ENCODE data around the gene EPHA4.

EPHA4 gene

DNA sequence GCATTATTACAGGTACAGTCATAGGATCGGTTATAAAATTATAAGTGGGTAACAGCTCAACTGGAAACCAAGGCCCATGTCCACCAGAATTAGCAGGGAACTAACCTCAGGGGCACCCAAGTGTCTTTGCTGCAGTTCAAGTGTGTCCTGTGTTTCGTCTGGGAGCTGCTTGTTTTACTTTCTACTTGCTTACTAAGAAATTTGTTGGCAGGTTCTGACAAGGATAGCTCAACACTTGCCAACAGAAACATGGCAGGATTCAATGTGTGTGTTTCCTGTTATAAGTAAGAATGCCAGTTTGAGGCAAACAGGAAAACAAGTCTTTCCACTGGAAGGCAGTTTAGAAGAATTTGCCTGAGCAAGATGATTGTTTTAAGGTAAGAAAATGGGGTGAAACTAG lies 104.5 kb downstream of the EPHA4 start:
- no peak for DNase-seq

DNA sequence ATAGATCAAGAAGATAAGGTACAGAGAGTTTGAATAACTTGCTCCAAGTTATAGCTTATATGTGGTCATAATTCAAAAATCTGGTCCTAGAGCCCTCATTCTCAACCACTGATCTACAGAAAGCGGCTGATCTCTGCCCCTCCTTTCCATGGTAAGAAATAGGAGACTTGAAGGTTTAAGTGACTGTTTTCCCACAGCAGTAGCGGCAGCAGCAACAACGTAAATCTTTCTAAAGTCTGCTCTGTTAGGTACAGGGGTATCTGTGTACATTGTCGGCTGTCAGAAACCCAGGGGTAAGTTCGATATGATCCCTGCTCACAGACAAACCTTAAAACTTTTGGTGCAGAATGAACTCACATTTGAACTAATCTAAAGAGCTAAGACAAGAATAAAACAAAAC lies 105.4 kb downstream of the EPHA4 start:
- DNase-seq = no peak

DNA sequence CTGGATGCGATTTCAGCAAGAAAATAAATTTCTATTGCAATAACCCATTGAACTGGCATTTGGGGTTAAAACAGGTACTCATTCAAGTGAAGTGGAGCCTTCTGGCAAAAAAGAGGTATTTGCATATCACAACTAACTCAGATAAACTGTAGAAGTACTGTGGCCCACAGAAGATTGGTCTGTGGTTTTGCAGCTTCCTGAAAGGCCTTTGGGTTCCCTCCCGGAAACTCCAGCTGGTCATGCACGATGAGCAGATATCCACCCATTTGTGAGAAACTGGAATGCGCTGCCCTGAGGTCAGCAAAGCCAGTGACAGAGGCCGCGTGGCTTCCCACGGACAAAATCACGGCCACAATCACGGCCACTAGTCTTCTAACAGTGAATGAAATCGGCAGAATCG lies 106.3 kb downstream of the EPHA4 start:
- DNase-seq = peak; percentile 5 to 20

DNA sequence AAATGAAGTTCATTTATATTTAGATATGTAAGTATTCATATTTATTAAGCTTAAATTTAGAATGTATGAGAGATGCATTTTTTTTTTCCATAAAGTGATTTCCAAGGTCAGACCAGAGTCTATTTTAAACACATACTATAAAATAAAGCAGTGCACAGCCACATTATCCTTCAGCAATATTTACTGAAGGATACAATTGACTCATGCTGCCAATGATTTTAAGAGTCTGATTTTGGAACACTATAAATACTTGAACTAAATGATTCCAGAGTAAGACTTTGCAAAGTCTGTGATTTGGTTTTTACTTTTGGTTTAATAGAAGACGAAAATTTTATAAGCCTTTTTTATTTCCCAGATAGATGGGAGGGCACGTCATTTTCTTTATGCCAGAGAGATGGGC lies 107.1 kb downstream of the EPHA4 start:
- DNase-seq = no peak

DNA sequence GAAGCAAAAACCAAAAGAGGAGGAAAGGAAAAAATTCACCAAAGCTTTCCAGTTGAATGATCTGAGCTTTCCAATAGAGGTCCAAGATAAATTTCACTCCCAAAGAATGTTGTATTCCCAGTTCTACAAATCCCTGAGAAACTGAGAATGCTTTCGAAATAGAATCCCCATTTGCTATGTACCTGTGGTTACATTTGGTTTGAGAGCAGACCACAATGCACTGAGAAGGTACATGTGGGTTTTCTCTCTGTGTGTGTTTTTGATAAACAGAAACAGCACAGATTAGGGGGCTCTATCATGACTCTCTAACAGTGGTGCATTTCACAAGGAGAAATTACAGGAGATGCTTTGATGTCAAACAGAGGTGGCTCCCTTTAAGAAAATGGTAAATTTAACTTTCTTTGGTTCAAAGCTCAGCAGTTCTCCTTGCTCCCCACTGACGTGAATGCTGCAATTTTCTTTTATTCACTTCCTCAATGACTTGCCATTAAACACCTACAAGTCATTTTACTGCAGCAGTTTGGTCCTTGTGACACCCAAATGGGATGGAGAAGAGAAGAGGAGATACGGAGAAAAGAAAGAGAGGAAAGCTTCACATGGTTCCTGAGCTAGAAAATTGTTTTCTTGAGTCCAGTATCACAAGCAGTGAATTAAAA lies 108.7 kb downstream of the EPHA4 start:
- peak in 1 of 2 donors; percentile 4 for DNase-seq

DNA sequence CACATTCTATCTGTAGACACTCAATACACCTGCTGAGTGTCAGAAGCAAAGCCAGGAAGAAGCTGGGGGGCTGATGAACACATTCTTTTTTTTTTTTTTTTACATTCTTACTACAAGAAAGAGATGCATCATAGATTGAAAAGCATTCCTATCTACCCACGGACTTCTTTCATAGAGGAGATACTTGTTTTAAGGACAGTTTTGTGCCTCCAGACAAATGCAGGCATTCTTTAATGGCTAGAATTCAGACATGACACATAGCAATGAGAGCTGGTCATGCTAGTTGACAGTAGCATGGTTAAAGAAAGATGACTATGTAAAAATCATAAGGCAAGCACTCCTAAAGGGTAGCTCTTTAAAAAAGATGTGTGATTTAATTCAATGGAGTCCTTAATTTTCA lies 110.2 kb downstream of the EPHA4 start:
- DNase-seq = no peak

DNA sequence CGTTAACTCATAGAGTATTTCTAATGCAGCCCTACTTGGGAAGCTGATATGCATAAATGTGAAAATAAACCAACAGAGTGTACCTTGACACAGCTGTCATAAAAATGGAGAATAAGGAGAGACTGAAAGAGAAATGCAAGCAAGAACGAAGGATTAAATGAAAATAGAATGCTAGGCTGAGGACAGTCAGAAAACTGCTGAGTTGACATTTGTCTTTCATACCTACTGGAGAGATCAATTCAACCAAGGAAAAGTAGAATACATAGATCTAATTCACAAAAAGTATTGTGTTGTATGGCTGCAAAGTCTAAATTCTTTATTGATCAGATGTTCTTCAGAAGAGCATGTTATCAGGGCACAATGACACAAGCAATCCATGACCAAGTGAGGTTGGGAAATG lies 112.0 kb downstream of the EPHA4 start:
- no peak for DNase-seq

DNA sequence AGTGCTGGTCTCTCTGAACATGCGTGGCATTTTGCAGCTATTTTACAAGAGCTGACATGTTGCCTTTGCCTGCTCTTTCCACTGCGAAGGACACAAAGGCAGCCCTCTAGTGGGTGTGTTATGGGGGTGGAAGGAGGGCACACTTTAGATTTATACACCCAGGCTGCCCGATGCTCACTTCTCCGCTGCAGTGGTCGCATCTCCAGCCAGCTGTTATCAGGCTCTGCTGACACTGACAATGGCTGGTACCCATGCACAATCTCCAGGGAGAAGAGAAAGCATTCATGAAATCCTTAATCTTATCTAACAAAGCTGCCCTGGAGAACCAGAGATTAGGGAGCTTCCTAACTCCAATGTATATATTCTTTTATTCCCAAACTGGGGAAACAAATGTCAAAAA lies 113.5 kb downstream of the EPHA4 start:
- DNase-seq = no peak

DNA sequence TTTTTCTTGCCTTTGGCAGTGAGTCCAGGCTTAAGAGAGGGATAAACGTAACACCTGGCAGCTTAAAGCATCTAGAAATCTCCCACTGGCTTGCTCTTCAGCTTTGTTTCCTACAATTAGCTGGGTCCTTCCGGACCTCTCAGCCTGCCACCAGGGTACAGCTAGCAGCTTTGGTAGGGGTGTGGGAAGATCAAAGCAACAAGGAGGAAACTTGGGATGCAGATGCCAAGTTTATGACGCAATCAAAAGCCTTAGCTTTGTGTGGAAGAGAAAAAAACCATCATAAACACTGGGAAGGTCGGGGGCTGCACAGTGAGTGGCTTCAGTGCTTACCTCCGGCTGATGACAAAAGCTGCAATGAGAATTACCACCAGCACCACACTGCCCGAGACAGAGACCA lies 116.9 kb downstream of the EPHA4 start:
- DNase-seq = no peak

DNA sequence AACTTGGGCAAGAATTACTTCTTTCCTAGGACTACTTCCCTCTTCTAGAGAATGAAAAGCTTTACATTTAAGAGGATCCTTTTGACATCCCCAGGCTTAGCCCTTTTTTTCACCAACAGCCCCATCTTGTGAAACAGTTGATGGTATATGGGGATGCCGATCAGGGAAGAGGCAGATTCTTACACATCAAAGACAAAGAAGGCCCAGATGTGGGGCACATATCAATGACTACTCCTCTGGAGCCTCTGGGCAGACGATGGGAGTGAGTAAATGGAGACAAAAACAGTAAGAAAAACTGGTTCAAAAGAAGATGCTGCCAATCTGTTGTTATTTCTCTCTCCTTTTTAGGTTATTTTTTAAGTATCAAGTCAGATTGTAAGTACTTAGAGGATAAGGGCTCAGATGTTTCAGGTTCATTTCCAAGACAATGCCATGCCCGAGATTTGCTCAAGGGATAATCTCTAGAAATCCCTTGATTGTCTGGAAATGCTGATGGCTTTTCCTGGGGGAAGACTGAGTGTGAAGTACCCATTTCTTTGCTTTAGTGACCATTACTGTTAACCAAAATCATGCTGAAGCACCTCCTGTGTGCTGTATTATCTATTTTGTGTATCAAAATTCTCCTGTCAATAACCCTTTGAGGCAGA lies 117.5 kb downstream of the EPHA4 start:
- no peak for DNase-seq

DNA sequence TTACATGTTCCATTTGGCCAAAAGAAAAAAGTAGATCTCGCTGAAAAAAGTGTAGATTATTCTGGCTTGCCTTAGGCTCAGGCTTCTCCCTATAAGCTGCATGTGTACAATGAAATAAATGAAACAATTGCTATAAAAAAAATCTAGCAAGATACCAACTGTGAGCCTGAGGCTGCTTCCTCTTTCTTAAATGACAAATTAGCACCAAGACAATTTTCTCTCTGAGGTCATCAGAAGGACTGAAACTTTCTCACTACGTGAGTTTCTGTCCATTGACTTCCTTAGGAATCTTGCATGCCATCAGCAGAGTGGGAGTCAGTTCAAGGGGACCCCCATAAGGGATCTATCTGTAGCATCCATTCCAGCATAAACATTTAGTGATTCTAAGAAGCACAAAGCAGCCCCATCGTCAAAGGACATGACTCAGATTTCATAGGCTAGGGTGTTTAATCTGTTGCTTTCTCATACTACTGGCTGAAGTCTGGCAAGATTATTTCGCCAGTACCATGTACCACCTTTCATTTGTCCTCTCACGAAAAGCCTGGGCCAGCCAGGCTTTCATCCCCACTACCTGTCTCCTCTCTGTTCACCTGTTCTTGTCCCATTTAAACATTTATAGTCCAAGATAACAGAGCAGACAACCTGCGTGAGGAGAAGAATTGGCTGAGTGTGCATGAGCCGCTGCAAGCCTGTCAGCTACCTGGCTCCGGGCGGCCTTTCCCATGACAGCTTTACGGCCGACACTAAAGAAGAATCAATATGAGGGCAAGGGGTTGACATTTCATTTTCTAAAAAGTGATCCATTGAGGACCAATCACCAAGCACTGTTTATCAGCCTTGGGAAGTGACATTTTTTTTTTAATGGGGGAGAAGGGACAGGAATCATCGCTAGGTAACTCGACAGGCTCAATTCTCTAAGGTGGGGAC lies 120.0 kb downstream of the EPHA4 start:
- DNase-seq = no peak

DNA sequence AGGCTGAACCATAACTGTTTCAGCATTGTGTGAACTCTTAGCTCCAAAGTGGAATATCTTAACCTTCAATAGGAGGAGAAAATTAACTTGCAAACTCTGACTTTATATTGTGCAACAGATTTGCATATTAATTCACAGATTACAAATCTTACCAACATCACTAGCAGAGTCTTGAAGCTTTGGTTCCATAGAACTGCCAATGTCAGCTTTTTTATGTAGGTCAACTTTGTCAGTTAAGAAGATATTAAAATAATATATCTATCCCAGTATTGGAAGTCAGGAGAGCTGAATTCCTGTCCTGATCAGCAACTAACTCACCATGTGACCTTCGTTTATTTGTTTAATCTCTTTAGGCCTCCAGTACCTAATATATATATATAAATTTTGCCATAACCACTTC lies 121.8 kb downstream of the EPHA4 start:
- no peak for DNase-seq

DNA sequence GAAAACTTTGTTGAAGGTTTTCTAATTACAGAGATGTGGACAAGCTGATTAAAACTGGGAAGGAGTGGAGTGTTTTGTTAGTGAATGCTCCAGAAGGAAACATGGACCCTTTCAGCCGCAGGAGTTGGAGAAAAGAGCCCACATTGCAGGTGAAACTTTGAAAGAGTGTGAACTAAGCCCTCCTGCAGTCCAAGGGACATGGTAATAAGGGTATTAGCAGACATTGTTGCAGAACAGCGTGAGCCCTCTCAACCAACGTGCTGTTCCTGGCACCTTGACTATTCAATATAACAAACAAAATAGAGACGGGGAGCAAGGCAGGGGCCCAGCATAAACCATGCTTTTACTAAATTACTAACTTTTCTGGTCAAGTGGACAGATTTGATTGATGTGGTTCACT lies 122.7 kb downstream of the EPHA4 start:
- no peak for DNase-seq

DNA sequence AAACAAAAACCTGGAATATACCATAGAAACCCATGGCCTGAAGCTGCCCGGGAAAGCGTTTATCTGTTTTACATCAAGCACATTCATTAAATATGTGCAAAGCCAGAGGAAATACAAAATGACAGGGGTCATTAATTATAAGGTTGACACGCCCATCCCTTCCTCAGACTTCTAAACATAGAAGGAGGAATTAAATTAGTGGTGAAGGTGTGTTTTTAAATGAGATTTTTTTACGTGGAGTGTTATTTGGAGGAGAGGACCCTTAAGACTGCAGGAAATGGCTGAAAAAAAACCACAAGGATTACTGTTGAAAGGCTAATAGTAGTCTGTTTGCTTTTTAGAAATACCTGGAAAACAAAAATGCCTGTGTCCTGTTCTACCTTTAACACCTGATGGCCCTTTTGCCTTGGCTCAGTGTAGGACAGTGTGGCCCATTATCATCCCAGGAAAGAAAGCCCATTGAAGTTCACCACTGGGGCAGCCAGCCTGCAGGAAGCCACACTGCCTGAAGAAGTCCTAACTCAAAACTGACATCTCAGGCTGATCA lies 123.2 kb downstream of the EPHA4 start:
- no peak for DNase-seq

DNA sequence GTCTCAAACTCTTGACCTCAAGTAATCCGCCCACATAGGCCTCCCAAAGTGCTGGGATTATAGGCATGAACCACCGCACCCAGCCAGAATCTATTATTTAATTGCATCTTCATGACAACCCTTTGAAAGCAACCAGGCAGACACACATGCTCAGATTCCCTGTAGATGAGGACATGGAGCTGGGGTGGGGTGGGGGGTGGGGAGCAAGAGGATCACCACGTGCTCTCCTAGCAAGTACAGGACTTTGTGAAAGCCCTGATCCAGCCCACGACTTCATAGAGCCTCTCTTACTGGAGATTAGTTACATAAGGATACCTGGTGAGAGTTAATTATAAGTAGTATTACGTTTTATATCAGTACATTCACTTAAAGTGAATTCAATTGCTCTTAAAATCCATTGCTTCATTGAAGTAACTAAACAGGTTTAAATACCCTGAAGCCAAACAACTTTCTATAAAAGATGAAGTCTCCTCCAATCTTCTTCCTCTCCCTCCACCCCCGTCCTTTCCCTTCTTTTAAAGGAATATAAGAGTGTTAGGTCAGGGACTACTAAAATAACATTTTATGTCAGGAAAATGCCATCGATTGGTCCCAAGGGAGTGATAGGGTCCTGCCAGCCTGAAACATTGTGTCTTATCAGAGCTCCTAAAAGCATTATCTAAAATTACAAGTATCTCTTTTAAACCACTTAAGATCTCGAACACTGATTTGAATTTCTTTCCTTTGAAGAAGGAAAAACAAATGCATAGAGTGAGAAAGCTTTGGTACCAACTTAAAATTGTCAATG lies 123.9 kb downstream of the EPHA4 start:
- no peak for DNase-seq

DNA sequence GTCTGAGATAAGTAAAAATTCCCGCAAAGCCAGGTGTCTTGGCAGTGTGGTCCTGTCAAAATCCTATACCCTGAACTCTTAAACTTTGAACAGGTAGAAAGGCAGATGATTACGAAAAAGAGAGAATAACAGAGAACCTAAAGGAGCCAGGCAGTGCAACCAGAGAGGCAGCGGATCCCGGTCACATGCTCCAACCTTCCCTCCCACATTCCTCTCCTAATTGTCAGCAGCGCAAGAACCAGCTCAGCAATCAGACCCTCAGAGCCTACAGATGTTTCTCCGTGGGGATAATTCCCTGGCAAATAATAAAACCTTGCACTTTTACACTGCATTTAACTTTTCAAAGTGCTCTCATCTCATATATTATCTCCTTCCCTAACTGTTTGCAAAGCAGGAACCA lies 124.8 kb downstream of the EPHA4 start:
- DNase-seq = no peak

DNA sequence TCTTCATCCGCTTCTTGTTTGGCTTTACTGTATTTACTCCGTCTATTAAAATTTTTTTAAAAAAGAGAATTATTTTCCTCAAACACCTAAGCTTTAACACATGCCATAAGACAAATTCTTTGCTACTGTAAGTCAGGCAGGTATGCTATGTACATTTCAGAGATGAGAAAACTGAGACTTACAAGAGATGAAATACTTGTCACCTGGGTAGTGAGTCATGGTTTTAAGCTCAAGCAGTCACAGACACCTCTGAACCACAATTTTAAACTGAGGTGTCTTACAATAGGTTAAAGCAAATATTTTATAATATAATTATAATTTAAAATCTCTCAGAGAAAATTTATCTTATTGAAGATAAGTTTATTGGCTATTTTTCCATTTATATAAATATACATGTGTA lies 126.0 kb downstream of the EPHA4 start:
- no peak for DNase-seq

DNA sequence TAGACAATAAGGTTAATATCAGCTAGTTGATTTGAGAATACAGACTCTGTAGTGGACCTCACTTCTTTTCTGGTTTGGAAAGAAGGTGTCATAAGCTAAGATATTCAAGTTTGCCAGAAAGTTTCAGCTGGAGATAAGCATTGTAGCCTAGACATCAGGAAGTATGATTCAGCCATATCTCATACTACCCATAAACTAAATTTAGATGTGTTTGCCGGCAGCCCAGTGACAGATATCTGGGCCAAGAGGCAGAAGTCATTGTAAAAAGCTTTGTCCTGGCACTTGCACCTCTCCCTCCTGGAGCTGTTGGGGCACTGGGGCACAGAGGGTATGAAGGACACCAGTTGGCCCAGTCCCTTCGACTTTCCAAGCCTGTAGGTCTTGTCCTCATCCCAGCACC lies 128.0 kb downstream of the EPHA4 start:
- no peak for DNase-seq

DNA sequence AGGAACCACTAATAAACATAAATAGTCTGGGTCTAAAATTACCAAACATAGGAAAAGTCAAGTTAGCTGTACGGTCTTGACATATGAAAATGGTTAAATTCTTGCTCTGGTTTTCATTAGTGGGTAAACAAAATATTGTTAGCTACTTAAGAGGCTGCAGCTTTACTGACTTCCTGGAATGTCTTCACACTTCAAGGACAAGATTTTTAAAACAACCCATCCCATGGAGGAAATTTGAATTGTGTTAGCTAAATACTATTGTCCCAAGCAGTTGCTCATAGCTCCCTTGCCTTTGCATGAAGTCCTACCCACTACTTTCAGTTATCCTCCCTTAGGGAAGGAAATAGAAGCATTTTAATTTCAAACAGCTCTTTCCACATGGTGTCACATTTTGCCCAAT lies 128.5 kb downstream of the EPHA4 start:
- no peak for DNase-seq

DNA sequence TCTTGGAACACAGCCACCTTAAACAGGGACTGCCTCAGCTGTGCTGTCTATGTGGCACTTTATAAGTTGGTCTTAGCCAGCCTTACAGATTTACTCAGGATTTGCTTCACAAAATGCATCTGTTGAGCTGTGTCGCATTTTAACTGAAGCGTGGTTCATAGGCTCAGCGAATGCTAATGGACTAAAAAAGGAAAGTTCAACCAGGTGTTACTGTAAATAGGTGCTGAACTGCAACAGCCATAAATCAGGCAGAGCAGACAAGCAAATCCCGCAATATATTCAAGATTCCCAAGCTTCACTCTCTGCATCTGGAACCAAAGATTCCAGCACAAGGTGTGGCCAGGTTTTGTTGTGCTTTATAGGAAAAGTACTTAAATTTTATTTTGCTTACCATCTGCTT lies 130.0 kb downstream of the EPHA4 start:
- DNase-seq = no peak

DNA sequence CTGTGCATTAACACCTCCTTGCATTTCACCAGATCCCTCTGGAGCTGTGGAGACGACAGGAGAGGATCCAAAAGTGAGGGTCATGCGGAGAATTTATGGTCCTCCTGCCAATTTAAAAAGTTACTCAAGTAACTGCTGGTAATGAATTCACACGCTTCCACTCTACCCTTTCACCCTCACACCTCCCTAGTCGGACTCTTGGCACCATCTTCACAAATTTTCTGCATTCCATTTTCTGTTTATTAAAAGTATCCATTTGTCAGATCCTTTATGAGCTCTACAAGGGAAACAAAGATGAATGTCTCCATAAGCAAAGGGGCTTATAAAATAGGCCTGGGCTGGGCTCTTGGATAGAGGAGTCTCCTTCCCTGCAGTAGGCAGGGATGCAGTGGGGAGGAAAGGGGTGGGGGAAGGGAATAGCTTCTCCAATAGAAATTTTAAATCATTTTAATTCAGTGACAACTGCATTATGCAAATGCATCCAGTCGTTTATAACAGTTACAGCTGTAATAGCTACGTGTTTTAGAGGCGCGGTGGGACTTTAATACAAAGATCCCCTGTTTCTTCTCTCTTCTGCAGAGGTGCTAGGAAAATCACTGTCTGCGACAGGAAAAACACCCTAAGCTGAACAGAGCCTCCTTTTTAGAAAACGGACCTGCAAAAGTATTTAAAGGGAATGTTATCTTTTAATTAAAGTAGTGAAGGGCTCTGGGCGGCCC lies 132.2 kb downstream of the EPHA4 start:
- no peak for DNase-seq

DNA sequence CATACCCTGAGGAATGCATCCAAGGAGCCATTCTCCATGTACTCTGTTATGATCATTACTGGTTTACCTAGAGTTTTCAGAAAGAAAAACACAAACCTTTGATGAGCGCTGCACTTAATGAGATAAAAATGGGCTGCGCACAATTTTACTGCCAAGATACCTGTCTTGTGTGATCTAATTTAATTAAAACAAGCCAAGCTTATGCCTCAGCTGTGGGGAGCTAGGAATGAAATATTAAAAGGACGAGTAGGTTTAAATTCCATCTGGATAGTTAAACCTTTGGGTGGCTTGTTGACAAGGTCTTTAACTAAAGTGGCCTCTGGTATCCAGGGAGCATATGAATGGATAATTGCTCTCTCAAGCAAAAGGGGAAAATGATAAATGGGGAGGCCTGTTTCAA lies 135.0 kb downstream of the EPHA4 start:
- no peak for DNase-seq
